ENCODE results near the gene PTGR3.

The PTGR3 gene

DNA sequence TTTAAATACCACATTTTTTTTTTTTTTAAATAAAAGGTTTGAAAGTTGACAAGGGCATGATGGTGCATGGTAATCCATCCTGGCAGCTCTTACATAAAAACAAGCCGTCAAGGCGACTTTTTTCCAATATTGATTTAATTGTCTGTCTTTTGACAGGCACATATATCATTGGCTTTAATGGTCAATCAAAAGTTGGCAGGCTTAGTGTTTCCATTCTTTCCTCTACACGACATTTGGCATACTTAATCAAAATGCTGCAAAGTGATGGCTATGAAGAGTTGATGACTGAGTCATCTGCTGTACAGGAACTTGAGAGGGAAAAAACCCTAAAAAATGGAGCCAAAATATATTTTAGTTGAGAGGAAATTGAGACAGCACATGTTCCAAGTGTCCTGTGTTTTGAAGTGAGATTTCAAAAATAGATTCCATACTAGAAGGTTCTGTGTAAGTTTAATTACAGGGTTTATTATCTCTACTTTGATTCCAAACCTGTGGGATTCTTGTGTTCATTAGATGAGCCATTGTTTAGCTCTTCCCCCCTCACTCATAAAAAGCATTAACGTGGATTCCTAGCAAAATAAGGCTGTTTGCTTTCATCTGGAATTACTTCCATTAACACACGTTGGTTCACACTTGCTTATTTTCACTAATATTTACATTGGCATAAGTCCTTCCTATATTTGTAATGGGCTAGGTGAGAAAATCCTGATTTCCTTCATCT is 4.8 kb upstream of the PTGR3 start:
- H3K27me3 ChIP-seq (ENCODE audit: insufficient read depth, low read length) = peaks cover 6% of the 10 kb centered on the region; the same call in 1 of the 2 replicates
- peaks cover 11% of the 10 kb centered on the region for H3K4me1 ChIP-seq (ENCODE audit: insufficient read depth, low read length, severe bottlenecking)
- no peak overlapping the region for H3K27ac ChIP-seq (ENCODE audit: low read depth, low read length, poor library complexity, severe bottlenecking)
- H3F3A ChIP-seq (ENCODE audit: insufficient read depth, low read length) = no peaks in the 10 kb centered on the region
- TF ChIP-seq EZH2 (IDR thresholded peaks at IDR 0.05; ENCODE audit: borderline replicate concordance, low read length) = no peak
- TF ChIP-seq, protein P1, sequence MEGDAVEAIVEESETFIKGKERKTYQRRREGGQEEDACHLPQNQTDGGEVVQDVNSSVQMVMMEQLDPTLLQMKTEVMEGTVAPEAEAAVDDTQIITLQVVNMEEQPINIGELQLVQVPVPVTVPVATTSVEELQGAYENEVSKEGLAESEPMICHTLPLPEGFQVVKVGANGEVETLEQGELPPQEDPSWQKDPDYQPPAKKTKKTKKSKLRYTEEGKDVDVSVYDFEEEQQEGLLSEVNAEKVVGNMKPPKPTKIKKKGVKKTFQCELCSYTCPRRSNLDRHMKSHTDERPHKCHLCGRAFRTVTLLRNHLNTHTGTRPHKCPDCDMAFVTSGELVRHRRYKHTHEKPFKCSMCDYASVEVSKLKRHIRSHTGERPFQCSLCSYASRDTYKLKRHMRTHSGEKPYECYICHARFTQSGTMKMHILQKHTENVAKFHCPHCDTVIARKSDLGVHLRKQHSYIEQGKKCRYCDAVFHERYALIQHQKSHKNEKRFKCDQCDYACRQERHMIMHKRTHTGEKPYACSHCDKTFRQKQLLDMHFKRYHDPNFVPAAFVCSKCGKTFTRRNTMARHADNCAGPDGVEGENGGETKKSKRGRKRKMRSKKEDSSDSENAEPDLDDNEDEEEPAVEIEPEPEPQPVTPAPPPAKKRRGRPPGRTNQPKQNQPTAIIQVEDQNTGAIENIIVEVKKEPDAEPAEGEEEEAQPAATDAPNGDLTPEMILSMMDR (IDR thresholded peaks at IDR 0.05; ENCODE audit: low read length) = no peak
- H3K9ac ChIP-seq (ENCODE audit: low read length) = no peak overlapping the region
- H3K9me2 ChIP-seq (ENCODE audit: low read depth, low read length) = no peaks in the 10 kb centered on the region
- H3K79me2 ChIP-seq (ENCODE audit: insufficient read depth, low read length) = no peaks in the 10 kb centered on the region
- no peak overlapping the region for H3K4me2 ChIP-seq (ENCODE audit: low read length)
- no peaks in the 10 kb centered on the region for H3K9me3 ChIP-seq (ENCODE audit: low read length)
- H3K36me3 ChIP-seq (ENCODE audit: insufficient read depth, low read length) = no peaks in the 10 kb centered on the region; the same call in 1 of the 2 replicates
- H3K4me3 ChIP-seq (ENCODE audit: low read depth, low read length, poor library complexity, severe bottlenecking) = no peak overlapping the region
- no peak overlapping the region for H2AFZ ChIP-seq (ENCODE audit: low read length)
- H4K20me1 ChIP-seq (ENCODE audit: insufficient read depth, low read length) = no peaks in the 10 kb centered on the region

DNA sequence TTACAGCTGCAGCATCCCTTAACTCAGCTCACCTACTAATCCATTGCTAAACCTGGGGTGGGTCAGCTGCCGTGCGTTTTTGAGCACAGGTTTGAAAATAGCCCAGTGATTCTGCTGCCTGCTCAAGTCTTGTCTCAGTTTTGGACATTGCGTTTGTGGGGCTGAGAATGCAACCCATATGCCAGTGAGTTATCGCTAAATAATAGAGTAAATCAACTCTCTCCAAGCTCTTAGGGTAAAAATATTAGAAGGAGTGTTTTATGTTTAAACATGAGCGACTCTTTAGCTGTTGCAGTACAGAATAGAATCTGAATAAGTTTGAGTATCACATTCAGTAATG is 3.8 kb upstream of the PTGR3 start:
- no peak overlapping the region for H3K27ac ChIP-seq (ENCODE audit: low read depth, low read length, poor library complexity, severe bottlenecking)
- no peak overlapping the region for H3K9ac ChIP-seq (ENCODE audit: low read length)
- peak overlapping the region; percentile 63; the same call in 1 of the 2 replicates for H3K4me2 ChIP-seq (ENCODE audit: low read length)

DNA sequence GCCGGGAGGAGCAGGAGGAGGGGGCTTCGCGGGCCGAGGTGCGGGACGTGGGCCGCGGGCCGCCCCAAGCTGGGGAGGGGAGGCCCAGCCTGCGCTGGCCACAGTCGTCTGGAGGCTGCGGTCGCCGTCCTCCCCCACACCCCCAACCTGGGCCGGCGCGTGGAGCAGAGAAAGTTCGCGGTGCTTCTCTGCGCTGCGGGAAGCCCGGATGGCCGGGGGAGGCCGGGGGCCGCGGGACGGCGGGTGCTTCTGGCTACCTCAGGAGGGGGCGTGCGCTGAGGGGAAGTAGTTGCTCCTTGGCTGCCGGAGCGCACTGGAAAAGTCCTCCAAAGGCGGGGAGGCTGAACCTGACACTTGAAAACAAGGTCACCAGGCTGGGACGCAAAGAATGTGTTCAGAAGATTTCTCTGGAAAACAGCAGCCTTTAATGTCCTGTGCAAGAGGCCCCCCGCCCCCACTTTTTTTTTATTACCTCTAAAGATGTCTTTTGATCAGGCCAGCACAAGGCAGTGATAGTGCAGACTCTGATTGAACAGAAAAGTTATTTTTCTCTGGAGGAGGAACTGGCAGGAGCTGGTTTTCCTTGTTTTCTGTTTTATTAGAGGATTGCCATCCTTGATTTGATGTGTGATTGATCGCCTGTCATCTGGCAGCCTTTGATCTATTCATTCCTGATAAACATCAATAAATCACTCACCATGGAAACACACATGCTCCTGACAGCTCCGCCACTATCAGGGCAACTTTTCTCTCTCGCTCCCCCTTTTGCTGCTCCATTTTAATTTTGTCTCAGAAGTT is 3.2 kb upstream of the PTGR3 start:
- Histone ChIP-seq H2AFZ (ENCODE audit: low read length) (no peak overlapping the region), H3K9me3 (ENCODE audit: low read length) (no peaks in the 10 kb centered on the region), H3K36me3 (ENCODE audit: insufficient read depth, low read length) (no peaks in the 10 kb centered on the region; the same call in 1 of the 2 replicates), H3K4me3 (ENCODE audit: low read depth, low read length, poor library complexity, severe bottlenecking) (peak overlapping the region; percentile 58), H4K20me1 (ENCODE audit: insufficient read depth, low read length) (no peaks in the 10 kb centered on the region), H3K9me2 (ENCODE audit: low read depth, low read length) (no peaks in the 10 kb centered on the region), H3K4me1 (ENCODE audit: insufficient read depth, low read length, severe bottlenecking) (peaks cover 23% of the 10 kb centered on the region), H3K27me3 (ENCODE audit: insufficient read depth, low read length) (0 out of 2 replicates have a peak, but pooled peaks cover 11% of the 10 kb centered on the region), H3K79me2 (ENCODE audit: insufficient read depth, low read length) (no peaks in the 10 kb centered on the region), H3F3A (ENCODE audit: insufficient read depth, low read length) (no peaks in the 10 kb centered on the region), H3K27ac (ENCODE audit: low read depth, low read length, poor library complexity, severe bottlenecking) (no peak overlapping the region), H3K4me2 (ENCODE audit: low read length) (peak overlapping the region; percentile 63), H3K9ac (ENCODE audit: low read length) (no peak overlapping the region; the same call in 1 of the 2 replicates)
- TF ChIP-seq, protein P1 (IDR thresholded peaks at IDR 0.05; ENCODE audit: low read length) = no peak
- TF ChIP-seq EZH2 (IDR thresholded peaks at IDR 0.05; ENCODE audit: borderline replicate concordance, low read length) = no peak

More for the DNA sequence above, 3.8 kb upstream of the PTGR3 start:
- Histone ChIP-seq H3K4me1 (ENCODE audit: insufficient read depth, low read length, severe bottlenecking) (peaks cover 20% of the 10 kb centered on the region), H3K9me2 (ENCODE audit: low read depth, low read length) (no peaks in the 10 kb centered on the region), H3K79me2 (ENCODE audit: insufficient read depth, low read length) (no peaks in the 10 kb centered on the region), H3K9me3 (ENCODE audit: low read length) (no peaks in the 10 kb centered on the region), H3K4me3 (ENCODE audit: low read depth, low read length, poor library complexity, severe bottlenecking) (no peak overlapping the region), H4K20me1 (ENCODE audit: insufficient read depth, low read length) (no peaks in the 10 kb centered on the region), H3F3A (ENCODE audit: insufficient read depth, low read length) (no peaks in the 10 kb centered on the region), H2AFZ (ENCODE audit: low read length) (no peak overlapping the region), H3K36me3 (ENCODE audit: insufficient read depth, low read length) (no peaks in the 10 kb centered on the region; the same call in 1 of the 2 replicates), H3K27me3 (ENCODE audit: insufficient read depth, low read length) (0 out of 2 replicates have a peak, but pooled peaks cover 7% of the 10 kb centered on the region)
- TF ChIP-seq, protein P1 (IDR thresholded peaks at IDR 0.05; ENCODE audit: low read length) = no peak
- no peak for TF ChIP-seq EZH2 (IDR thresholded peaks at IDR 0.05; ENCODE audit: borderline replicate concordance, low read length)

Data from OCI-LY1 (cell line).